NCI-H2081 (cell line): ENCODE measurements around the gene CPXM2.

Experiments
- DNase-seq, 2 experiments: peaks; one replicate each; lab custom pipeline; 2025; lab: John Stamatoyannopoulos, UW

The CPXM2 gene

GRCh38 chr10:123891144-123892071, at the start of gene CPXM2:
CPXM2 (minus strand) TSS chr10:123891807; CDS start chr10:123891659, 148 bp downstream.
- no peak for DNase-seq

- DNase-seq: no peak
Measured at GRCh38 chr10:123939591-123939990, 48.0 kb upstream of the CPXM2 start.

- no peak for DNase-seq
Measured at GRCh38 chr10:123938890-123939289, 47.3 kb upstream of the CPXM2 start.

GRCh38 chr10:123936426-123936825, 44.8 kb upstream of the CPXM2 start:
- DNase-seq: no peak

- DNase-seq: no peak
Measured at GRCh38 chr10:123935680-123936079, 44.1 kb upstream of the CPXM2 start.

- DNase-seq: no peak
Measured at GRCh38 chr10:123934846-123935245, 43.2 kb upstream of the CPXM2 start.

GRCh38 chr10:123930340-123931001, 38.9 kb upstream of the CPXM2 start:
- DNase-seq: no peak

- DNase-seq: no peak
Measured at GRCh38 chr10:123929791-123930190, 38.2 kb upstream of the CPXM2 start.

- no peak for DNase-seq
Measured at GRCh38 chr10:123928427-123928826, 36.8 kb upstream of the CPXM2 start.

GRCh38 chr10:123926401-123927264, 35.0 kb upstream of the CPXM2 start:
- no peak for DNase-seq

- DNase-seq: no peak
Measured at GRCh38 chr10:123922126-123922525, 30.5 kb upstream of the CPXM2 start.

- DNase-seq: no peak
Measured at GRCh38 chr10:123916775-123917174, 25.2 kb upstream of the CPXM2 start.

GRCh38 chr10:123913688-123914268, 22.2 kb upstream of the CPXM2 start:
- DNase-seq: no peak

GRCh38 chr10:123912871-123913270, 21.3 kb upstream of the CPXM2 start:
- DNase-seq: no peak

- DNase-seq: no peak
Measured at GRCh38 chr10:123912466-123912865, 20.9 kb upstream of the CPXM2 start.

GRCh38 chr10:123911866-123912265, 20.3 kb upstream of the CPXM2 start:
- no peak for DNase-seq

- DNase-seq: no peak
Measured at GRCh38 chr10:123909866-123910265, 18.3 kb upstream of the CPXM2 start.

- no peak for DNase-seq
Measured at GRCh38 chr10:123909426-123909825, 17.8 kb upstream of the CPXM2 start.

GRCh38 chr10:123908379-123908778, 16.8 kb upstream of the CPXM2 start:
- DNase-seq: no peak

GRCh38 chr10:123906884-123907652, 15.5 kb upstream of the CPXM2 start:
- DNase-seq: no peak

- DNase-seq: no peak
Measured at GRCh38 chr10:123906296-123906695, 14.7 kb upstream of the CPXM2 start.
